ENCODE measurements around the gene EMC1.

DNA sequence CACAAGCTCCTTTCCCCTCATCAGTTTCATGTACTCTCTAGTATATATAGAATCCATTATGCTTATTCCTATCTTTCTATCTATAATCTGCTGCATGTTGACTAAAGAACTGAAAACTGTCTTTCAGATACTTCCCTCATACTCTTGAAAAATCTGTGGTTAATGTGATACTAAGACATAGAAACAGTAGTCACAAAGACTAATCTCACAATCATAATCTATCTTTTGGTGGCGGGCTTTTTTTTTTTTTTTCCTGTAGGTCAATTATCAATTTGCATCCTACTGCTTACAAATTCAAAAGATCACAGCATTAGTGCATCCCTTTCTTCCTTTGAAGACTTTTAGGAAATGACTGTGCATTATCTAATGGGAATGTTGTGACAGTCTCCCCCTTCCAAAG is 45.9 kb downstream of the EMC1 start:
- no peak for TF ChIP-seq CTCF (IDR thresholded peaks at IDR 0.05)
- TF ChIP-seq POLR2AphosphoS5 (IDR thresholded peaks at IDR 0.05) = no peak
- TF ChIP-seq POLR2A (IDR thresholded peaks at IDR 0.05) = no peak
